ENCODE data around the gene SLC6A11. TPM values are rescaled to one million over a fixed set of nuclear protein-coding genes. Genes with fewer than 3 reads are reported as not detected.

The SLC6A11 gene
- total and polyA plus RNA-seq, 4 donors, result 50.0 to 265 (median 168) TPM

DNA sequence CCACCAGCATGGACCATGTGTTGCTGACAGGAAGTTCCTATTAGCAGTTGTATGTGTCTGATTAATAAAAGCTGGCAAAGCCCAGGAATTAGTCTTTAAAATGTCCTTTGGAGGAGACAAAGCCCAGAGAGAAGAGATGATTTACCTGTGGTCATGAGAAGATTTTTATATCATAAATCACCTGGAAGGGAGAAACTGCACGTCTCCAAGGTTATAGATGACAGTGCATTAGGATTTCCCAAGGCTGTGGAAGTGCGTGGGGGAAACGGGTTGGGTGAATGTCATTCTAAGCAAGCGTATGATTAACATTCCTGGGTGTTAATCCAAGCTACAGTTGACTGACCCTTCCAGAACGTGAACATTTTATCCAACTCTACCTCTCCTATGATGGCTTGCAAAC, 76.6 kb downstream of the SLC6A11 start:
- Histone ChIP-seq H3K4me1 (ENCODE audit: control insufficient read depth, insufficient read depth, low read length) (no peaks in the 10 kb centered on the region), H3K9me3 (ENCODE audit: control insufficient read depth, insufficient read depth, low read length) (peaks cover 8% of the 10 kb centered on the region), H3K36me3 (ENCODE audit: control insufficient read depth, insufficient read depth, low read length) (peaks cover 2% of the 10 kb centered on the region), H3K27ac (ENCODE audit: low read depth, low read length) (no peak overlapping the region), H3K4me3 (ENCODE audit: low read depth, low read length) (no peak overlapping the region), H3K27me3 (ENCODE audit: control insufficient read depth, insufficient read depth, low read length) (no peaks in the 10 kb centered on the region)
- whole genome bisulfite sequencing (ENCODE audit: insufficient coverage), result no CpG with 5 or more reads among the region's 5 CpGs
- peak in 1 of 6 donors; percentile 43 for DNase-seq (ENCODE audit: low read depth in 4 of 6, low spot score in 6 of 6)

DNA sequence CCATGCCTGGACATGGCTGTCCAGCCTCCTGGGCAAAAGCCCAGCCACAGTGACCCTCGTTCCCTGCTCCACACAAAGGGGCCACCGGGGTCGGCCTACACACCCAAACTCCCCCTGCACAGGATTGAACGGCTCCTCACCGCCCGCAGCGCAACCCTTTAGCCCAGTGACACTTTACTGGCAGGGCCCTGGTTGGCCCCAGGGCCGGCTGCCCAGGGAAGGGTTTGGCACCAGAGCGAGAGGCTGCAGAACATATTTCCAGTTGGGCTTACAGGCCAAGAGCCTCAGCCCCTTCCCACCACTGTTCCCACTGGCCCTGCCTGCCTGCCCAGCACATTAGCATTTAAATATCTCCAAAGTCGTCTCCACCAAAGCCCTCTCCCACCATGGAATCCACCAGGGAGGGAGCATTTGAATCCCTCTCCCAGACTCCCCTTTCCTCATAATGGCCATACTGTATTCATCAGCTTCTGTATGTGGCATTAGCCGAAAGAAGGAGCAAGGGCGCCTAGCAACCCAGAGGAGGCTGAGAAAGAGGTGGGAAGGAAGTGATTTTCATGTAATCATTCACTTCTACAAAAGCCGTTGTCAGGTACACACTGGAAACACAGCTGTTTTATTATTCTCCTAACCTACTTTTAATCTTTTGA, 85.4 kb downstream of the SLC6A11 start:
- Histone ChIP-seq H3K4me3 (ENCODE audit: low read depth, low read length) (no peak overlapping the region), H3K4me1 (ENCODE audit: control insufficient read depth, insufficient read depth, low read length) (peaks cover 28% of the 10 kb centered on the region), H3K36me3 (ENCODE audit: control insufficient read depth, insufficient read depth, low read length) (peaks cover 2% of the 10 kb centered on the region), H3K27me3 (ENCODE audit: control insufficient read depth, insufficient read depth, low read length) (no peaks in the 10 kb centered on the region), H3K9me3 (ENCODE audit: control insufficient read depth, insufficient read depth, low read length) (peaks cover 7% of the 10 kb centered on the region), H3K27ac (ENCODE audit: low read depth, low read length) (peak overlapping the region; percentile 69)
- DNase-seq (ENCODE audit: low read depth in 4 of 6, low spot score in 6 of 6), result peak; percentile 63 to 93 (median 76)
- WGBS (ENCODE audit: insufficient coverage), result 38% methylated on average over 10 of the region's 13 CpGs

DNA sequence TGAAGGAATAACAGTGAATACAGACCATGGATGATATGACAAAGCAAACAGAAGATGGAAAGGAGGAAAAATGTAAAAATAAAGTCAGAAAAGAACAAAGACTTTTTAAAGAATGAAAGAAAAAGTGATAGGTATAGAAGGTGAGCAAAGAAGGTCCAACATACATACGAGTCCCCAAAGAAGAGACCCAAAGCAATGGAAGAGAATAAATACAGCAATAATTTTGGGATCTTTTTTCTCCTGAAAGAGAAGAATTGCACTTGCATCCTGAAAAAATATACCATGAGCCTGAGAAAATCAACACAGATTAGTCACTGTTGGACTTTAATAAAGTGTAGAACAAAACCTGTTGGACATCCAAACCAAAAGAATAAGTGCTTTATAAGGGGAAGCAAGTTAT, 91.2 kb downstream of the SLC6A11 start:
- H3K4me3 ChIP-seq (ENCODE audit: low read depth, low read length), result no peak overlapping the region
- H3K27ac ChIP-seq (ENCODE audit: low read depth, low read length), result no peak overlapping the region
- no peak for DNase-seq (ENCODE audit: low read depth in 4 of 6, low spot score in 6 of 6)
- H3K4me1 ChIP-seq (ENCODE audit: control insufficient read depth, insufficient read depth, low read length), result peaks cover 9% of the 10 kb centered on the region
- H3K27me3 ChIP-seq (ENCODE audit: control insufficient read depth, insufficient read depth, low read length), result no peaks in the 10 kb centered on the region
- no CpG with 5 or more reads among the region's 1 CpG for WGBS (ENCODE audit: insufficient coverage)
- peaks cover 2% of the 10 kb centered on the region for H3K36me3 ChIP-seq (ENCODE audit: control insufficient read depth, insufficient read depth, low read length)
- H3K9me3 ChIP-seq (ENCODE audit: control insufficient read depth, insufficient read depth, low read length), result peaks cover 13% of the 10 kb centered on the region

DNA sequence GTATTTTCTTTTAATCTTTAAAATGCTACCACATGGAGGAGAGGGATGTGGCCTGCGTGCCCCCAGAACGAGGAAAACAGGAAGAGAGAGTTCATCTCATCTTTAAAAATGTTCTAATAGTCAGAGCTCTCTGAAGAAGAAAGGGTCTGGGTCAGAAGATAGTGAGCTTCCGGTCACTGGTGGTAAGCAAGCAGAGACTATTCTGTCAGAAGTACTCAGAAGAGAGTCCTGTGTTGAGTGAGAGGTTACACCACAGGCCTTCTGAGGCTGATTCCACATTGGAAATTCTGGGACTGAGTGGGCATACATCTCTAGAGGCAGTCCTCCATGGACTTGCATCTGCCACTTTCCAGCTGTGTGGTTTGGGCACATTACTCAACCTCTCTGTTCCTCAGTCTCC, 94.3 kb downstream of the SLC6A11 start:
- H3K36me3 ChIP-seq (ENCODE audit: control insufficient read depth, insufficient read depth, low read length), result peaks cover 8% of the 10 kb centered on the region
- peaks cover 13% of the 10 kb centered on the region for H3K9me3 ChIP-seq (ENCODE audit: control insufficient read depth, insufficient read depth, low read length)
- no peaks in the 10 kb centered on the region for H3K27me3 ChIP-seq (ENCODE audit: control insufficient read depth, insufficient read depth, low read length)
- H3K27ac ChIP-seq (ENCODE audit: low read depth, low read length), result no peak overlapping the region
- no peak overlapping the region for H3K4me3 ChIP-seq (ENCODE audit: low read depth, low read length)
- WGBS (ENCODE audit: insufficient coverage), result 78% methylated on average over 1 of the region's 3 CpGs
- DNase-seq (ENCODE audit: low read depth in 4 of 6, low spot score in 6 of 6), result no peak
- no peaks in the 10 kb centered on the region for H3K4me1 ChIP-seq (ENCODE audit: control insufficient read depth, insufficient read depth, low read length)

DNA sequence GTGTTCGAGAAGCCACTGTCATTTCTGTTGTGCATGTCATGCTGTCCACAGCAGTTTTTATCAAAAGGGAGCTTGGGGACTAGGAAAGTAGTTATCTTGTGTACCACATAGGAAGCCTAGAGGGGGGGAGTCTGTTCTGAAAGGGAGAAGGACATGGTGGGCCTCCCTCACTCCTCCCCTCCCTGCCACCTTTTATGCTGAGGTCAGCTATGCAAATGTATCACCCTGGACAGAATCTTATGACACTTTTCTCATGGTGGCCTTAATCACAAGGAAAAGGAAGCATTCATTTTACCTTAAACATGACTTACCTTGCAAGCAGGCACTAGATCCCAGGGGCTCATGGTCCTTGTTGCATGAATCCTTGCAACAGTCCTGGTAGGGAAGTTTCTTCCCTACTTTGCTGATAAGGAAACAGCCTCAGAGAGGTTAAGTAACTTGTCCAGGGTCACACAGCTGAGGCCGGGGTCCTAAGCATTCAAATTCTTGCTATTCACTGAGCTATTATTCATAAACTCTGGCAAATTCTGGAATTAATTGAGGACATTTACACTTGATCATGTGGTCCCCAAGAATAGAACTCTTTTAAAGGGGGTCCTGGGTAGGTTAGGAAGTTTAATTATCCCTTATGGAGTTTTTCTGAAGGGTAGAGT, 95.4 kb downstream of the SLC6A11 start:
- DNase-seq (ENCODE audit: low read depth in 4 of 6, low spot score in 6 of 6), result no peak
- H3K9me3 ChIP-seq (ENCODE audit: control insufficient read depth, insufficient read depth, low read length), result peaks cover 8% of the 10 kb centered on the region
- H3K36me3 ChIP-seq (ENCODE audit: control insufficient read depth, insufficient read depth, low read length), result peaks cover 8% of the 10 kb centered on the region
- no peak overlapping the region for H3K4me3 ChIP-seq (ENCODE audit: low read depth, low read length)
- H3K27me3 ChIP-seq (ENCODE audit: control insufficient read depth, insufficient read depth, low read length), result no peaks in the 10 kb centered on the region
- 67% methylated on average over 1 of the region's 2 CpGs for WGBS (ENCODE audit: insufficient coverage)
- no peaks in the 10 kb centered on the region for H3K4me1 ChIP-seq (ENCODE audit: control insufficient read depth, insufficient read depth, low read length)
- H3K27ac ChIP-seq (ENCODE audit: low read depth, low read length), result no peak overlapping the region

DNA sequence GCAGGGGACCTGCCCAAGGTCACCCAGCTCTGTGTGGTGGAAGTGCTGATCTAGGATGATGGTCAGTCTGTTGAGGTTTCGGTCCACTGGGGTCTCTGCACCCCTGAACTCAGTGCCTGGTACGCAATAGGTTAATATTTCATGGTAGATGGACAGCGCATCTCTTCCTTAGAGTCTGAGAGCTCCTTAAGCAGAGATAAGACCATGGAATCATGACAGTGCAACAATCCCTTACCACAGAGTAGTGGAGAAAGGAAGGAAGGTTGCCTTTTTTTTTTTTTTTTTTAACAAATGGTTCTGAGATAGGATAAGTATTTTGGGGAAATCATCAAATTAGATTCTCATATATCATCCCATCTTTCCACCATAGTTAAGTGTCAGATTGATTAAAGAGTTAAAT, 96.8 kb downstream of the SLC6A11 start:
- peaks cover 14% of the 10 kb centered on the region for H3K36me3 ChIP-seq (ENCODE audit: control insufficient read depth, insufficient read depth, low read length)
- no peak for DNase-seq (ENCODE audit: low read depth in 4 of 6, low spot score in 6 of 6)
- no CpG with 5 or more reads among the region's 3 CpGs for WGBS (ENCODE audit: insufficient coverage)
- peaks cover 2% of the 10 kb centered on the region for H3K9me3 ChIP-seq (ENCODE audit: control insufficient read depth, insufficient read depth, low read length)
- no peak overlapping the region for H3K4me3 ChIP-seq (ENCODE audit: low read depth, low read length)
- H3K27ac ChIP-seq (ENCODE audit: low read depth, low read length), result no peak overlapping the region
- no peaks in the 10 kb centered on the region for H3K27me3 ChIP-seq (ENCODE audit: control insufficient read depth, insufficient read depth, low read length)
- no peaks in the 10 kb centered on the region for H3K4me1 ChIP-seq (ENCODE audit: control insufficient read depth, insufficient read depth, low read length)

DNA sequence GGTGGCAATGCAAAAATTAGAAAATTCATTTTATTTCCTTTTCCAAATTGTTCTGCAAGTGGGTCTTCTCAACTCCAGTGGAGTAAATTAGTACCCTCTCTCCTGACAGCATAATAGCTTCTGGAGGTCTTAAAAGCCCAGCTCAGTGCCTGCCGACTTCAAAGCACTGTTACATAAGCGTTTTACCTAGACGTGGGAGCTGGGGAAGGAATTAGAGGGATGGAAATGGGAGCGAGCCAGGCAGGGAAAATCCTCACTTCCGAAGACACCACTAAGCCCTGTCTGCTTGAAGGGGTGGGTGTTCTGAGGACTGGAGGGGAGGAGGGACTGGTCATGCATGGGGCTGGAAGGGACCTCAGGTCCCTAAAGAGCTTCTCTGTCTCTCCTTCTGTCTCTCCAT, 99.3 kb downstream of the SLC6A11 start:
- 33% methylated on average over 4 of the region's 5 CpGs for WGBS (ENCODE audit: insufficient coverage)
- peak in 1 of 6 donors; percentile 11 for DNase-seq (ENCODE audit: low read depth in 4 of 6, low spot score in 6 of 6)
- no peaks in the 10 kb centered on the region for H3K4me1 ChIP-seq (ENCODE audit: control insufficient read depth, insufficient read depth, low read length)
- no peak overlapping the region for H3K27ac ChIP-seq (ENCODE audit: low read depth, low read length)
- peaks cover 25% of the 10 kb centered on the region for H3K36me3 ChIP-seq (ENCODE audit: control insufficient read depth, insufficient read depth, low read length)
- no peaks in the 10 kb centered on the region for H3K9me3 ChIP-seq (ENCODE audit: control insufficient read depth, insufficient read depth, low read length)
- no peak overlapping the region for H3K4me3 ChIP-seq (ENCODE audit: low read depth, low read length)
- H3K27me3 ChIP-seq (ENCODE audit: control insufficient read depth, insufficient read depth, low read length), result no peaks in the 10 kb centered on the region

DNA sequence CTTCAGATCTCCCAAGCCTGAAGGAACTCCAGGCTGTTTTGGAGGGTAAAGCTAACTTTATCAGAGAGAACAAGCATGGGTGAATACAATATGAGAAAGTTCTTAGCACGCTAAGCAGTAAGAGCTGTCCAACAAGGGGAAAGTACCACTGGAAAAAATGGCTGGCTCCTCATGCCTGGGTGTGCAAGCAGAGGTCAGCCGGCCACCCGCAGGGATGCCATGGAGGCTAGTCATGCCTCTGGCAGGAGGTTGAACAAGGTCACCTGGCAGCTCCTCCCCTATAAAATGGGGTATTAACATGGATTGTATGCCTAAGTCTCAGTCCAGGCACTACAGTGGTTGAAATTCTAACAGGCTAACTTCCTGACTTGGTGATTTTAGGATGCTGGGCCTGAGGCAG, 101.1 kb downstream of the SLC6A11 start:
- H3K27ac ChIP-seq (ENCODE audit: low read depth, low read length), result no peak overlapping the region
- peaks cover 25% of the 10 kb centered on the region for H3K36me3 ChIP-seq (ENCODE audit: control insufficient read depth, insufficient read depth, low read length)
- H3K4me1 ChIP-seq (ENCODE audit: control insufficient read depth, insufficient read depth, low read length), result no peaks in the 10 kb centered on the region
- WGBS (ENCODE audit: insufficient coverage), result 76% methylated on average over 3 of the region's 3 CpGs
- DNase-seq (ENCODE audit: low read depth in 4 of 6, low spot score in 6 of 6), result no peak
- no peak overlapping the region for H3K4me3 ChIP-seq (ENCODE audit: low read depth, low read length)
- H3K9me3 ChIP-seq (ENCODE audit: control insufficient read depth, insufficient read depth, low read length), result no peaks in the 10 kb centered on the region
- H3K27me3 ChIP-seq (ENCODE audit: control insufficient read depth, insufficient read depth, low read length), result no peaks in the 10 kb centered on the region

DNA sequence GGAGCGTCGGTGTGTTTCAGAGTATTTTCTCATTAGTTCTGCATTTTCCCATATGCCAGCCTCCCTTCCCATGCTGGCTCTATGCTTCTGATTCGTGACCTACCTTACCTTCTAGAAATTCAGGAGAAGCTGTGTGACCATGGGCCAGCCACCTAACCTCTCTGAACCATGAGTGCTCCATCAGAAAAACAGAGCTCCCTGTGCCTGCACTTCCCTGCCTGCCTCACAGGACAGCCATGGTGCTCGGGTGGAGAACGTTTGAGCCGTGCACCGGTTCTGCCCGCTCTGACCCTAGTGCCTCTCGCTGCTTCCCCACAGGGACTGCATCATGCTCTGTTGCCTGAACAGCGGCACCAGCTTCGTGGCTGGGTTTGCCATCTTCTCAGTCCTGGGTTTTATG, 102.0 kb downstream of the SLC6A11 start:
- DNase-seq (ENCODE audit: low read depth in 4 of 6, low spot score in 6 of 6), result no peak
- Histone ChIP-seq H3K4me1 (ENCODE audit: control insufficient read depth, insufficient read depth, low read length) (no peaks in the 10 kb centered on the region), H3K27me3 (ENCODE audit: control insufficient read depth, insufficient read depth, low read length) (no peaks in the 10 kb centered on the region), H3K4me3 (ENCODE audit: low read depth, low read length) (no peak overlapping the region), H3K27ac (ENCODE audit: low read depth, low read length) (no peak overlapping the region), H3K9me3 (ENCODE audit: control insufficient read depth, insufficient read depth, low read length) (no peaks in the 10 kb centered on the region), H3K36me3 (ENCODE audit: control insufficient read depth, insufficient read depth, low read length) (peaks cover 22% of the 10 kb centered on the region)
- 93% methylated on average over 11 of the region's 11 CpGs for WGBS (ENCODE audit: insufficient coverage)

DNA sequence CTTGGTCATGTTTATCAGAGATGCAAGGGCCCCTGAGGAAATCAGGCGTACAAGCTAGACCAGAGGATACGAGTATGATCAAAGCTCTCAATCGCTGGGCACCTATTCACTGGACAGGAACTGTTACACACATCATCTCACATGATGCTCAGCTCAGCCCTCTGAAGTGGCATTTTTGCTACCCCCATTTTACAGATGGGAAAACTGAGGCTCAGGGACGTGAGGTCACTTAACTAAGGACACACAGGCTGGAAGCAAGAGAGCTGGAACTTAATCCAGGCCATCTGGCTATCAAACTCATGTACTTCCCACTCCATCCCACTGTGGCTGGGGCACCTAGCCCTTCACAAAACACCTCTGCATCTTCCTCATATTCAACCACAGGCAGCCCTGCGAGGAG, 103.6 kb downstream of the SLC6A11 start:
- DNase-seq (ENCODE audit: low read depth in 4 of 6, low spot score in 6 of 6), result no peak
- Histone ChIP-seq H3K27ac (ENCODE audit: low read depth, low read length) (no peak overlapping the region), H3K27me3 (ENCODE audit: control insufficient read depth, insufficient read depth, low read length) (no peaks in the 10 kb centered on the region), H3K4me1 (ENCODE audit: control insufficient read depth, insufficient read depth, low read length) (no peaks in the 10 kb centered on the region), H3K36me3 (ENCODE audit: control insufficient read depth, insufficient read depth, low read length) (peaks cover 18% of the 10 kb centered on the region), H3K9me3 (ENCODE audit: control insufficient read depth, insufficient read depth, low read length) (no peaks in the 10 kb centered on the region), H3K4me3 (ENCODE audit: low read depth, low read length) (no peak overlapping the region)
- WGBS (ENCODE audit: insufficient coverage), result 86% methylated on average over 5 of the region's 5 CpGs
